GM18951 (cell line): ENCODE measurements around the gene RPS6KC1.

Experiments
- POLR2A ChIP-seq: IDR thresholded peaks from 4 replicates; pipeline ENCODE4 v1.6.1; 2011; ENCODE audit warnings: mild to moderate bottlenecking; ENCODE audit not compliant: insufficient read length, insufficient read depth; ENCODE audit errors: extremely low read depth
- in situ Hi-C: fragments of 300-500 bp; cut with MboI; formaldehyde crosslinking; loops from one replicate; pipeline ENCODE4 v1.12.0; 2022; ENCODE audit warnings: low sequenced_read_pairs, mixed read lengths, inconsistent platforms; ENCODE audit not compliant: unreplicated experiment

The RPS6KC1 gene

DNA sequence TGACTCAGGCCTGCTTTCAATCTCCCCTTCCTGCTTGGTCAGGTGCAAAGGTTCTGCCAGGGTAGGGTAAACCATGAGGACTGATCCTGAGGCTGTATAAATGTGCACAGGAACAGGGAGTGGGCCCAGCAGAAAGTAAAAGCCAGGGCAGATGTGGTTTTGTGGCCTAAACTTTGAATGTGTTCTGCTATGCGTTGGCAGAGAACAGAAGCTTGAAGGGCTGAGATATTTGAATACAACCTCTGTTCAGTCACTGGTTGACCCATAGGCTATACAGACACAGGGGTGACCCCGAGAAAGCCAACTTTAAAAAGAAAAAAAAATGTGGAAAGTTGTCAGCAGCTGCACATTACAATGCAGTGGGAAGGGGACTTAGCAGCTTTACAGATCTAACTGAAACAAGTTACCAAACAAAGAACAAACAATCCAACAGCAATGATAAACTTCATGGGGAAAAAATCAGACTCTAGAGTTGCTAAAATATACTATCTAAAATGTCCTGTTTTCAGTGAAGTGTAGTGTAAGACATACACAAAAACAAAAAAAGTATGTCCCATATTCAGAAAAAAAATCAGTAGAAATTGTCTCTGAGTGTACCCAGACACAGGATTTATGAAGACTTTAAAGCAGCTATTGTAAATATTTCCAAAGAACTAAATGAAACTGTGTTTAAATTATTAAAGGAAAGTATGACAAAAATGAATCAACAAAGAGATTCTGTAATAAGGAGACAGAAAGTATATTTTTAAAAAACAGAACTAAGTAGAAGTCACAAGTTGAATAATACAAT, 216.1 kb downstream of the RPS6KC1 start:
- in situ Hi-C loops = no loop called here
- TF ChIP-seq POLR2A = no peak

- in situ Hi-C loops = no loop called here
- no peak for TF ChIP-seq POLR2A
These were observed 217.2 kb downstream of the RPS6KC1 start for GRCh38 chr1:213268221-213268620.

- in situ Hi-C loops = no loop called here
- TF ChIP-seq POLR2A = no peak
These were observed 218.8 kb downstream of the RPS6KC1 start for GRCh38 chr1:213269829-213270228.

GRCh38 chr1:213273546-213273945, 222.5 kb downstream of the RPS6KC1 start:
- in situ Hi-C loops = no loop called here

GRCh38 chr1:213274140-213274539, 223.1 kb downstream of the RPS6KC1 start:
- in situ Hi-C loops = no loop called here
- TF ChIP-seq POLR2A = no peak

More at GRCh38 chr1:213273546-213273945, 222.5 kb downstream of the RPS6KC1 start:
- TF ChIP-seq POLR2A = no peak

DNA sequence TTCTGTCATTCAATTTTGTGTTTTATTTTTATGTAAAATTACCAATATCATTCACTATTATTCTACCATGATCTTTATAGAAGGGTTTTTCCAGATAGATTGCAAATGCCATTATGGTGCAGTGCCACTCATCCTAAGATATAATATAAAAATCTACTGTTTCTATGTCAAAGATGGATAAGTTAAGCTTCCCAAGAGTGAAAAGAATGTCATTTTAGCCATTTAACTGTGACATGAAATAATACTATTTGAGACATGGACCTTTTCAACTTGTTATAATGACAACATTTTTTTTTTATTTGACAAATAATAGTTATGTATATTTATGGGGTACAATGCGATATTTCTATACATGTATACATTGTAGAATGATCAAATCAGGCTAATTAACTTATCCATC, 224.3 kb downstream of the RPS6KC1 start:
- in situ Hi-C loops = no loop called here

GRCh38 chr1:213276236-213276635, 225.2 kb downstream of the RPS6KC1 start:
- no peak for TF ChIP-seq POLR2A
- in situ Hi-C loops = no loop called here

More for the DNA sequence above, 224.3 kb downstream of the RPS6KC1 start:
- TF ChIP-seq POLR2A = no peak

DNA sequence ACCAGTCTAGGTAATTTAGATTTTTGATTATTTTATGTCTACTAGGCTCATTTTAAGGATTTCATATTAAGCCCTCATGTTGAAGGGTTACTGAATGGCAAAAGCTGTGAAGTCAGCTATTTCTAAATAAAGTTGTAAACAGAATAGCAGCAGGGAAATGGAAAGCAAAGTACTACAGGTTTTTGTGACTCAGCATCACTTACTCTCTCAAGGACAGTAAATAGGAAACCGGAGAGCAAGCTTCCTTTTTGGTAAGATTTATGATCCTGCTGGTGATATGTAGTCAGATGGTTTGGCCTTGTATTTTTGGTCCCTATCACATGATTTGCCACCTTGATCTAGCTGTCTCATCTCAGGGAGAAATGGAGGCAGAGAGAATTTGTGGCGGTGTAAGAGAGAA, 226.0 kb downstream of the RPS6KC1 start:
- in situ Hi-C loops = no loop called here
- no peak for TF ChIP-seq POLR2A

DNA sequence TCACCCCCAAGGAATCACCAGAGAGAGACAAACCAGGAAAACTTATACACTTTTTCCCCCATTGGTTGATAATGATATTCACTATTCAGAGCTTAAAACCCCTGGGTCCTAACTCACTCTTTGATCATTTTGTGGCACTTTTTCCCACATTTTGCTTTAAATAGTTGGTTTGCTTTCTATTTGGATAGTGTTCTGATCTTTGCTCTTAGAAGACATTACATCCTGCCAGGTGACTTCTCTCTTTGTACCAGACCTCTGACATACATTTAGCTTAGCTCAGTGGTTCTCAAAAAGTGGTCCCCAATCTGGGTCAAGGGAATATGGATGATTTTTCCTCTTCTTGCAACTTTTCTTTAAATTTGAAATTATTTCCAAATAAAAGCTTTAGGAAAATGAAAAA, 228.4 kb downstream of the RPS6KC1 start:
- no peak for TF ChIP-seq POLR2A
- in situ Hi-C loops = no loop called here

GRCh38 chr1:213281640-213282301, 230.7 kb downstream of the RPS6KC1 start:
- in situ Hi-C loops = no loop called here
- no peak for TF ChIP-seq POLR2A

DNA sequence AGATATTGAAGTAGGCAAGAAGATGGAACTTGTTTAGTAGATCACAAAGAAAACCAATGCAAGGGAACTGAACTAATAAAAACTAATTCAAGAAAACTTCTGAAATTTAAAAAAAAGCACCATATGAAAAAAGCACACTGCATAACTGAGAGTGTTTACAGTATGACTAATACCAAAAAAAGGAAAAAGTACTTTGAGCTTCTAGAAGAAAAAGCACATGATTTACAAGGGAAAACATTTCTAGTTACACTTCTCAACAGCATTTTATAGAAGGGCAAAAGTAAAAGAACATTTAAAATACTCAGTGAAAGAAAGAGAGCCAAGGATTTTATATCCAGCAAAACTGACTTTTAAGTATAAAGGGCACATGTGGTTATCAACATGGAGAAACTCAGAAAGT, 233.6 kb downstream of the RPS6KC1 start:
- TF ChIP-seq POLR2A = no peak
- in situ Hi-C loops = no loop called here

DNA sequence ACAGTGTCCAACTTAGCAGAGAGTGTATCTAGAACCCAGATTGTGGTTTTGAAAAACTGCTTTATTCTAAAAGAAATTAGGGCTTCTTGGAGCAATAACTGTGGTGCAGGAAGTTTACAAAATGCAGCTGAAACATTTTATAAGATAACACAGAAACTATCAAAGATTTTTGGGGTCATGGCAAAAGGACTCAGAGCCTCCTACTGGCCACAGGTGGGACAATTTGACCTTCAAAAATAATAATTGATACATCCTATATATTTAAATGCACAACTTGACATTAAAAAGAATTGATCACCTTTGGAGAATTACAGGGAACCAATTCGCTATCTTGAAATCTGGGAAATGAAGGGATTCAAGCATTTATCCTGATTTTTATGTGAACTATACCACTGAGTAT, 235.2 kb downstream of the RPS6KC1 start:
- TF ChIP-seq POLR2A = no peak
- in situ Hi-C loops = no loop called here

GRCh38 chr1:213287987-213288386, 236.9 kb downstream of the RPS6KC1 start:
- in situ Hi-C loops = no loop called here
- no peak for TF ChIP-seq POLR2A

DNA sequence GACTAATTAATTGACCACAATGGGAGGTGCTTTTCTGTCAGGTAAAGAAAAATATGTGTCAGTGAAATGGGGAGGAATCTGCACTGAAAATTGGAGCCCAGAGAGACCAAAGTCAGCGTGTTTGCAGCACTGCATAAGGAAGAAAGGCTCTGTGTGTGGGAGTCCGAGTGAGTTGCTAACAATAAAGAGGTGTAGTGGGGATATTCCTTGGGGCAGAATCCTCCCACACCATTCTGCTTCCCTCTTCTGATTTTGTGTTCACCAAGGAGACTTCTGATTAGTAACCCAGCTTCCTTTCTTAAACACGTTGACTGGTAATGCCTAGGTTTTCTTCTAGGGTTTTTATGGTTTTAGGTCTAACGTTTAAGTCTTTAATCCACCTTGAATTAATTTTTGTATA, 240.5 kb downstream of the RPS6KC1 start:
- no peak for TF ChIP-seq POLR2A
- in situ Hi-C loops = no loop called here
